Vagina (tissue), 2 donors: ENCODE data around the gene NAA15. TPM values are rescaled to one million over a fixed set of nuclear protein-coding genes. Genes with fewer than 3 reads are reported as not detected.
"Not testable (repeated sequence)": the region's sequence is repeated elsewhere in the genome, so short reads cannot be mapped to it uniquely, and the experiment has no call there.

Source experiments
- DNase-seq, 2 donors: peaks; one replicate each; pipeline ENCODE4 v3.0.0-alpha.2; 2017; ENCODE audit errors: extremely low spot score in 2 of 2
- H3K27ac ChIP-seq: fragments of 200-600 bp; sonication (generic); one replicate; pipeline ENCODE4 v1.5.1; 2019
- H3K27me3 ChIP-seq: fragments of 200-600 bp; sonication (generic); one replicate; pipeline ENCODE4 v1.5.1; 2019
- H3K36me3 ChIP-seq, 2 donors: fragments of 200-600 bp; sonication (generic); one replicate each; pipeline ENCODE4 v1.5.1; 2017 to 2019
- H3K4me1 ChIP-seq: fragments of 200-600 bp; sonication (generic); one replicate; pipeline ENCODE4 v1.5.1; 2019
- H3K4me3 ChIP-seq, 2 donors: fragments of 200-600 bp; sonication (generic); 1 replicate in 1 of 2; 2 replicates in 1 of 2; pipeline ENCODE4 v1.5.1; 2016 to 2019
- H3K9me3 ChIP-seq: fragments of 200-600 bp; sonication (generic); one replicate; pipeline ENCODE4 v1.5.1; 2019
- CTCF ChIP-seq, 3 experiments: fragments of 450-650 bp in 2 of 3; fragments of 200-600 bp in 1 of 3; sonication (generic) in 1 of 3; IDR thresholded peaks; one replicate each; pipeline ENCODE4 v1.5.1; 2017 to 2019; ENCODE audit warnings: antibody characterized with exemption in 3 of 3, mild to moderate bottlenecking in 2 of 3, moderate library complexity in 2 of 3
- POLR2A ChIP-seq, 2 donors: fragments of 450-650 bp; IDR thresholded peaks; one replicate each; pipeline ENCODE4 v1.6.1; 2017; ENCODE audit warnings: antibody characterized with exemption in 2 of 2, mild to moderate bottlenecking in 2 of 2, moderate library complexity in 2 of 2
- POLR2AphosphoS5 ChIP-seq, 2 donors: sonication (generic); formaldehyde crosslinking; IDR thresholded peaks; one replicate each; pipeline ENCODE4 v1.9.0; 2017; ENCODE audit warnings: antibody characterized with exemption in 2 of 2, mild to moderate bottlenecking in 2 of 2, low read depth in 1 of 2; ENCODE audit not compliant: insufficient read depth in 1 of 2
- intact Hi-C: fragments of 100-400 bp; cut with DNase I; formaldehyde crosslinking; loops from one replicate; pipeline ENCODE4 v1.15.1; 2023
- total RNA-seq: library from RNA; depleted of rRNA; stranded (reverse); fragments of >200 nt; gene quantifications from one replicate; pipeline ENCODE4 v1.2.3, GENCODE V29; 2016

Gene NAA15
- total RNA-seq, 1 donor from 2014 or later: 35.1 TPM

GRCh38 chr4:139401368-139401767, 100.1 kb downstream of the NAA15 start:
- Histone ChIP-seq H3K9me3 (no peaks in the 10 kb centered on the region), H3K4me3 (no peak overlapping the region), H3K4me1 (no peaks in the 10 kb centered on the region), H3K27me3 (no peaks in the 10 kb centered on the region), H3K27ac (no peak overlapping the region), H3K36me3 (no peaks in the 10 kb centered on the region)
- no peak for DNase-seq
- intact Hi-C loops: no loop called here
- TF ChIP-seq POLR2AphosphoS5 (IDR thresholded peaks at IDR 0.05; ENCODE audit: insufficient read depth in 1 of 2, low read depth in 1 of 2) (no peak), POLR2A (IDR thresholded peaks at IDR 0.05) (no peak), CTCF (IDR thresholded peaks at IDR 0.05) (no peak)

- H3K27ac ChIP-seq: no peak overlapping the region
- no peaks in the 10 kb centered on the region for H3K27me3 ChIP-seq
- DNase-seq: no peak
- H3K9me3 ChIP-seq: no peaks in the 10 kb centered on the region
- no peaks in the 10 kb centered on the region for H3K36me3 ChIP-seq
- no peak for TF ChIP-seq POLR2A (IDR thresholded peaks at IDR 0.05)
- TF ChIP-seq POLR2AphosphoS5 (IDR thresholded peaks at IDR 0.05; ENCODE audit: insufficient read depth in 1 of 2, low read depth in 1 of 2): no peak
- TF ChIP-seq CTCF (IDR thresholded peaks at IDR 0.05): no peak
- H3K4me1 ChIP-seq: no peaks in the 10 kb centered on the region
- no peak overlapping the region for H3K4me3 ChIP-seq
- intact Hi-C loops: no loop called here
Measured at GRCh38 chr4:139402436-139402835, 101.1 kb downstream of the NAA15 start.

GRCh38 chr4:139403462-139403861, 102.2 kb downstream of the NAA15 start:
- H3K27ac ChIP-seq: no peak overlapping the region
- intact Hi-C loops: no loop called here
- H3K9me3 ChIP-seq: no peaks in the 10 kb centered on the region
- H3K4me3 ChIP-seq: no peak overlapping the region
- no peaks in the 10 kb centered on the region for H3K36me3 ChIP-seq
- no peak for TF ChIP-seq POLR2AphosphoS5 (IDR thresholded peaks at IDR 0.05; ENCODE audit: insufficient read depth in 1 of 2, low read depth in 1 of 2)
- no peak for TF ChIP-seq POLR2A (IDR thresholded peaks at IDR 0.05)
- no peak for TF ChIP-seq CTCF (IDR thresholded peaks at IDR 0.05)
- H3K27me3 ChIP-seq: no peaks in the 10 kb centered on the region
- no peak for DNase-seq
- H3K4me1 ChIP-seq: no peaks in the 10 kb centered on the region

- Histone ChIP-seq H3K27ac (no peak overlapping the region), H3K4me3 (no peak overlapping the region), H3K9me3 (peaks cover 4% of the 10 kb centered on the region), H3K4me1 (no peaks in the 10 kb centered on the region), H3K36me3 (no peaks in the 10 kb centered on the region), H3K27me3 (no peaks in the 10 kb centered on the region)
- DNase-seq: no peak
- TF ChIP-seq POLR2AphosphoS5 (IDR thresholded peaks at IDR 0.05; ENCODE audit: insufficient read depth in 1 of 2, low read depth in 1 of 2) (no peak), POLR2A (IDR thresholded peaks at IDR 0.05) (no peak), CTCF (IDR thresholded peaks at IDR 0.05) (no peak)
- intact Hi-C loops: no loop called here
Measured at GRCh38 chr4:139410312-139410711, 109.0 kb downstream of the NAA15 start.

- DNase-seq, H3K9me3 ChIP-seq, intact Hi-C loops, H3K4me1 ChIP-seq, H3K27ac ChIP-seq, H3K27me3 ChIP-seq, H3K36me3 ChIP-seq, H3K4me3 ChIP-seq: not testable (repeated sequence)
Measured at GRCh38 chr4:139414671-139415210, 113.4 kb downstream of the NAA15 start.
